GM12865 (cell line): Measurements from ENCODE around the gene PRM2.
A peak's percentile ranks its signal among the peaks of the same experiment; 100 is the strongest.

Source experiments
- DNase-seq: peaks from one replicate; pipeline ENCODE4 v3.0.0; 2010; ENCODE audit warnings: low read depth
- H3K4me3 ChIP-seq: 2 replicates; pipeline ENCODE4 v1.5.1; 2011; ENCODE audit warnings: mild to moderate bottlenecking, low read depth, low read length, control low read depth
- CTCF ChIP-seq: IDR thresholded peaks from 2 replicates; pipeline ENCODE4 v1.5.1; 2011; ENCODE audit warnings: low read length, control low read depth, low read depth, inconsistent platforms; ENCODE audit not compliant: insufficient read depth; ENCODE audit errors: missing control alignments

Gene PRM2

GRCh38 chr16:11312718-11313492 is 36.6 kb upstream of the PRM2 start:
- TF ChIP-seq CTCF = no peak
- no peak overlapping the region for H3K4me3 ChIP-seq
- no peak for DNase-seq

- DNase-seq = peak; percentile 93
- TF ChIP-seq CTCF = no peak
- peak overlapping the region; percentile 5; the same call in 1 of the 2 replicates for H3K4me3 ChIP-seq
Observed at GRCh38 chr16:11310997-11311561, 34.8 kb upstream of the PRM2 start.

GRCh38 chr16:11310634-11310977 is 34.3 kb upstream of the PRM2 start:
- no peak for DNase-seq
- H3K4me3 ChIP-seq = peak overlapping the region; percentile 5; the same call in 1 of the 2 replicates
- no peak for TF ChIP-seq CTCF

- TF ChIP-seq CTCF = no peak
- DNase-seq = peak; percentile 92
Observed at GRCh38 chr16:11309895-11310633, 33.8 kb upstream of the PRM2 start.

GRCh38 chr16:11308493-11309283 is 32.4 kb upstream of the PRM2 start:
- DNase-seq = peak; percentile 91
- no peak overlapping the region for H3K4me3 ChIP-seq
- no peak for TF ChIP-seq CTCF

More at GRCh38 chr16:11309895-11310633, 33.8 kb upstream of the PRM2 start:
- no peak overlapping the region for H3K4me3 ChIP-seq

GRCh38 chr16:11307639-11308492 is 31.6 kb upstream of the PRM2 start:
- H3K4me3 ChIP-seq = no peak overlapping the region
- TF ChIP-seq CTCF = no peak
- no peak for DNase-seq
